ENCODE results near the gene ST6GALNAC6. TPM values are rescaled to one million over a fixed set of nuclear protein-coding genes. Genes with fewer than 3 reads are reported as not detected.
A peak's percentile ranks its signal among the peaks of the same experiment; 100 is the strongest.

ST6GALNAC6 gene
- total and polyA plus RNA-seq, 3 experiments from 2014 or later: 52.3 to 54.7 (median 54.0) TPM

GRCh38 chr9:127878001-127878651, 21.3 kb downstream of the ST6GALNAC6 start:
- peaks cover 1 to 9% (median 4%) of the 10 kb centered on the region in 3 donors for H3K36me3 Mint-ChIP-seq
- peak overlapping the region in 2 of 7 donors; percentile 26 to 44 for H3K4me3 Mint-ChIP-seq
- peak overlapping the region in 1 of 8 donors; percentile 66 for H3K27ac Mint-ChIP-seq
- H3K9me3 Mint-ChIP-seq: no peaks in the 10 kb centered on the region
- peaks cover 0 to 5% of the 10 kb centered on the region in 2 donors for H3K27me3 Mint-ChIP-seq
- POLR2A ChIA-PET: no interaction called here
- Histone ChIP-seq H3K27ac (ENCODE audit: low read depth, low read length) (no peak overlapping the region), H3K9me3 (ENCODE audit: low read length) (no peaks in the 10 kb centered on the region), H3K27me3 (ENCODE audit: insufficient read depth, low read length, poor library complexity, severe bottlenecking) (no peaks in the 10 kb centered on the region), H3K4me1 (ENCODE audit: insufficient read depth, low read length) (peaks cover 5% of the 10 kb centered on the region), H3K36me3 (ENCODE audit: insufficient read depth, low read length) (no peaks in the 10 kb centered on the region), H3K4me3 (ENCODE audit: low read length) (no peak overlapping the region)
- CTCF ChIA-PET: interaction anchor here (1.6 kb wide), 1 partner anchor 11 kb away, joined by 3 read pairs; no protein-coding TSS in a partner anchor
- H3K4me1 Mint-ChIP-seq: peaks cover 2 to 21% (median 4%) of the 10 kb centered on the region in 3 donors
- no peak for DNase-seq

- peak within 1 kb of the TSS in 4 of 7 donors; percentile 26 to 51 (median 38) for H3K4me3 Mint-ChIP-seq
- Histone ChIP-seq H3K36me3 (ENCODE audit: insufficient read depth, low read length) (no peaks in the 10 kb centered on the region), H3K4me3 (ENCODE audit: low read length) (no peak within 1 kb of the TSS), H3K9me3 (ENCODE audit: low read length) (no peaks in the 10 kb centered on the region), H3K27ac (ENCODE audit: low read depth, low read length) (no peak within 1 kb of the TSS), H3K27me3 (ENCODE audit: insufficient read depth, low read length, poor library complexity, severe bottlenecking) (no peaks in the 10 kb centered on the region), H3K4me1 (ENCODE audit: insufficient read depth, low read length) (peaks cover 5% of the 10 kb centered on the region)
- ChIA-PET CTCF (interaction anchor here (1.6 to 1.7 kb wide), 2 partner anchors 10 to 143 kb away, joined by 3 to 5 read pairs; partner anchors contain the start of gene TOR2A), POLR2A (no interaction called here)
- H3K36me3 Mint-ChIP-seq: peaks cover 1 to 6% (median 4%) of the 10 kb centered on the region in 3 donors
- H3K9me3 Mint-ChIP-seq: no peaks in the 10 kb centered on the region
- no peak for DNase-seq
- peaks cover 0 to 5% of the 10 kb centered on the region in 2 donors for H3K27me3 Mint-ChIP-seq
- H3K4me1 Mint-ChIP-seq: peaks cover 2 to 17% (median 4%) of the 10 kb centered on the region in 3 donors
- H3K27ac Mint-ChIP-seq: peak within 1 kb of the TSS in 1 of 8 donors; percentile 88
These were observed 21.8 kb downstream of the ST6GALNAC6 start, which contains the start of gene AK1 for GRCh38 chr9:127877566-127877998. AK1 (minus strand) TSS chr9:127877675; CDS start chr9:127874617, 3,058 bp downstream.

- peaks cover 1 to 5% (median 4%) of the 10 kb centered on the region in 3 donors for H3K36me3 Mint-ChIP-seq
- ChIA-PET POLR2A (no interaction called here), CTCF (interaction anchor here (1.3 to 1.7 kb wide), 4 partner anchors 10 to 142 kb away, joined by 3 to 5 read pairs (median 4); partner anchors contain the start of gene TOR2A)
- peaks cover 2 to 16% (median 4%) of the 10 kb centered on the region in 3 donors for H3K4me1 Mint-ChIP-seq
- DNase-seq: no peak
- no peak overlapping the region for H3K27ac ChIP-seq (ENCODE audit: low read depth, low read length)
- no peaks in the 10 kb centered on the region for H3K9me3 Mint-ChIP-seq
- H3K27me3 Mint-ChIP-seq: peaks cover 0 to 5% of the 10 kb centered on the region in 2 donors
- peak overlapping the region in 4 of 7 donors; percentile 19 to 51 (median 38) for H3K4me3 Mint-ChIP-seq
- H3K9me3 ChIP-seq (ENCODE audit: low read length): no peaks in the 10 kb centered on the region
- H3K27me3 ChIP-seq (ENCODE audit: insufficient read depth, low read length, poor library complexity, severe bottlenecking): no peaks in the 10 kb centered on the region
- no peaks in the 10 kb centered on the region for H3K36me3 ChIP-seq (ENCODE audit: insufficient read depth, low read length)
- no peak overlapping the region for H3K4me3 ChIP-seq (ENCODE audit: low read length)
- H3K4me1 ChIP-seq (ENCODE audit: insufficient read depth, low read length): peaks cover 5% of the 10 kb centered on the region
- peak overlapping the region in 1 of 8 donors; percentile 88 for H3K27ac Mint-ChIP-seq
These were observed 22.4 kb downstream of the ST6GALNAC6 start for GRCh38 chr9:127876764-127877562.

GRCh38 chr9:127876026-127876763, 23.2 kb downstream of the ST6GALNAC6 start:
- H3K4me3 ChIP-seq (ENCODE audit: low read length): no peak overlapping the region
- Mint-ChIP-seq H3K36me3 (peaks cover under 1 to 4% (median 4%) of the 10 kb centered on the region in 3 donors), H3K4me1 (peaks cover 2 to 16% (median 4%) of the 10 kb centered on the region in 3 donors), H3K4me3 (no peak overlapping the region), H3K27me3 (peaks cover 0 to 5% of the 10 kb centered on the region in 2 donors), H3K9me3 (no peaks in the 10 kb centered on the region), H3K27ac (peak overlapping the region in 2 of 8 donors; percentile 55 to 84)
- POLR2A ChIA-PET: no interaction called here
- CTCF ChIA-PET: interaction anchor here (1.3 to 1.7 kb wide), 3 partner anchors 19 to 141 kb away, joined by 4 to 5 read pairs (median 4); partner anchors contain the start of gene TOR2A
- H3K4me1 ChIP-seq (ENCODE audit: insufficient read depth, low read length): peaks cover 5% of the 10 kb centered on the region
- no peaks in the 10 kb centered on the region for H3K36me3 ChIP-seq (ENCODE audit: insufficient read depth, low read length)
- DNase-seq: no peak
- H3K27me3 ChIP-seq (ENCODE audit: insufficient read depth, low read length, poor library complexity, severe bottlenecking): no peaks in the 10 kb centered on the region
- no peaks in the 10 kb centered on the region for H3K9me3 ChIP-seq (ENCODE audit: low read length)
- no peak overlapping the region for H3K27ac ChIP-seq (ENCODE audit: low read depth, low read length)

GRCh38 chr9:127875306-127875966, 24.0 kb downstream of the ST6GALNAC6 start:
- ChIA-PET POLR2A (no interaction called here), CTCF (interaction anchor here (1.3 to 1.5 kb wide), 2 partner anchors 19 to 46 kb away, joined by 4 read pairs; no protein-coding TSS in a partner anchor)
- no peaks in the 10 kb centered on the region for H3K36me3 ChIP-seq (ENCODE audit: insufficient read depth, low read length)
- peak overlapping the region; percentile 38 for H3K27ac ChIP-seq (ENCODE audit: low read depth, low read length)
- no peak overlapping the region for H3K4me3 Mint-ChIP-seq
- no peak for DNase-seq
- peaks cover 5% of the 10 kb centered on the region for H3K4me1 ChIP-seq (ENCODE audit: insufficient read depth, low read length)
- peaks cover 2 to 16% (median 4%) of the 10 kb centered on the region in 3 donors for H3K4me1 Mint-ChIP-seq
- H3K9me3 ChIP-seq (ENCODE audit: low read length): no peaks in the 10 kb centered on the region
- H3K27me3 ChIP-seq (ENCODE audit: insufficient read depth, low read length, poor library complexity, severe bottlenecking): no peaks in the 10 kb centered on the region
- no peak overlapping the region for H3K4me3 ChIP-seq (ENCODE audit: low read length)
- H3K36me3 Mint-ChIP-seq: peaks cover 0 to 4% (median 4%) of the 10 kb centered on the region in 3 donors
- peak overlapping the region in 3 of 8 donors; percentile 10 to 84 (median 42) for H3K27ac Mint-ChIP-seq
- peaks cover 0 to 5% of the 10 kb centered on the region in 2 donors for H3K27me3 Mint-ChIP-seq
- no peaks in the 10 kb centered on the region for H3K9me3 Mint-ChIP-seq

GRCh38 chr9:127874301-127875221, 24.8 kb downstream of the ST6GALNAC6 start:
- Mint-ChIP-seq H3K4me1 (peaks cover 2 to 16% (median 4%) of the 10 kb centered on the region in 3 donors), H3K9me3 (no peaks in the 10 kb centered on the region), H3K4me3 (no peak overlapping the region), H3K36me3 (peaks cover 0 to 4% (median 3%) of the 10 kb centered on the region in 3 donors), H3K27me3 (peaks cover 0 to 5% of the 10 kb centered on the region in 2 donors), H3K27ac (no peak overlapping the region)
- Histone ChIP-seq H3K36me3 (ENCODE audit: insufficient read depth, low read length) (no peaks in the 10 kb centered on the region), H3K4me1 (ENCODE audit: insufficient read depth, low read length) (peaks cover 5% of the 10 kb centered on the region), H3K4me3 (ENCODE audit: low read length) (no peak overlapping the region), H3K27ac (ENCODE audit: low read depth, low read length) (no peak overlapping the region), H3K27me3 (ENCODE audit: insufficient read depth, low read length, poor library complexity, severe bottlenecking) (no peaks in the 10 kb centered on the region), H3K9me3 (ENCODE audit: low read length) (no peaks in the 10 kb centered on the region)
- ChIA-PET POLR2A (no interaction called here), CTCF (interaction anchor here (0.5 to 5.9 kb wide), 3 partner anchors 51 to 139 kb away, joined by 3 to 49 read pairs (median 7); partner anchors contain the start of gene TOR2A)
- DNase-seq: no peak
